ENCODE results near the gene ASTN2. TPM values are rescaled to one million over a fixed set of nuclear protein-coding genes. Genes with fewer than 3 reads are reported as not detected.

ASTN2 gene
- total and polyA plus RNA-seq, 2 donors (not counting 3 experiments of a cell fraction or from before 2014, with no cell fraction given): 1.0 to 1.9 TPM

DNA sequence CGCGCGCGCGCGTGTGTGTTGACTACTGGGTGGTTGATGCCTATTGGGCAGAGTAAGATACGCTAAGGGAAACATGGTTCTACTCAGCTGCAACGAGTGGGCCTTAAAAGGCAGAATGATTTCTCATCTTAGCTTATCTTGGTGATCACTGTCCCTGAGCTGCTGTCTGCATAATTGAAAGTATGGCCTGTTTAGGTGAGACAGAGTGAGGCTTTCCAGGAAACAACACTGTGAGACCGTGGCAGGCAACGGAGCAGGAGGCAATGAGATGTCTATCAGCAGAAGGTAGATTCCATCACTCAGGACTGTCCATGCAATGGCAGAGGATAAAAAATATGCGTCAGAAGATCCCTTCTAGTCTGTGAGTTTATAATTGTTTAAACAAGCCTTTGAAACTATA is 450.6 kb downstream of the ASTN2 start:
- CTCF ChIA-PET: no interaction called here
- no peak overlapping the region for H3K4me2 ChIP-seq (ENCODE audit: insufficient read depth, low read length)
- dilution Hi-C loops (cut with MboI; ENCODE audit: extremely low pct_ligation_motif_present, low sequenced_read_pairs): no loop called here

More for the DNA sequence above, 450.6 kb downstream of the ASTN2 start:
- Histone ChIP-seq H3K4me3 (replicated peaks in 1 of 3; ENCODE audit: insufficient read depth in 1 of 3, low read depth in 1 of 3, low read length in 3 of 3) (no peak overlapping the region), H3K4me1 (ENCODE audit: control insufficient read depth, extremely low read depth, insufficient read depth, low read length) (no peaks in the 10 kb centered on the region), H3K27me3 (ENCODE audit: control insufficient read depth in 2 of 2, insufficient read depth in 2 of 2, low read length in 2 of 2) (no peaks in the 10 kb centered on the region), H4K20me1 (replicated peaks; ENCODE audit: control insufficient read depth, extremely low read depth, insufficient read depth, low read length) (no peaks in the 10 kb centered on the region), H3K9me3 (replicated peaks; ENCODE audit: control insufficient read depth, insufficient read depth, low read length) (peaks cover 11% of the 10 kb centered on the region), H3K27ac (ENCODE audit: insufficient read depth, low read depth, low read length) (no peak overlapping the region), H2AFZ (ENCODE audit: low read depth, low read length) (no peak overlapping the region), H3K36me3 (ENCODE audit: control insufficient read depth in 2 of 2, extremely low read depth in 1 of 2, insufficient read depth in 2 of 2, low read length in 2 of 2) (no peaks in the 10 kb centered on the region), H3K9ac (replicated peaks; ENCODE audit: extremely low read depth, insufficient read depth, low read length) (no peak overlapping the region), H3K79me2 (ENCODE audit: control insufficient read depth, insufficient read depth, low read length) (no peaks in the 10 kb centered on the region), H3K9me1 (replicated peaks; ENCODE audit: control insufficient read depth, extremely low read depth, insufficient read depth, low read length) (no peaks in the 10 kb centered on the region)
- intact Hi-C loops (cut with micrococcal nuclease): no loop called here
- no TSS peak for BruUV-seq (replicated peaks)
- DNase-seq (ENCODE audit: low read depth, low spot score): no peak
- TF ChIP-seq EZH2 (IDR thresholded peaks at IDR 0.05; ENCODE audit: borderline replicate concordance, low read depth, low read length, severe bottlenecking) (no peak), MYC (IDR thresholded peaks at IDR 0.05; ENCODE audit: low read depth, low read length) (no peak), FOS (IDR thresholded peaks at IDR 0.05; ENCODE audit: borderline replicate concordance, insufficient read depth, low read length) (no peak), POLR2A (IDR thresholded peaks at IDR 0.05; ENCODE audit: low read depth, low read length) (no peak), POLR2AphosphoS5 (IDR thresholded peaks at IDR 0.05; ENCODE audit: insufficient read depth, low read depth, low read length) (no peak), GATA2 (IDR thresholded peaks at IDR 0.05; ENCODE audit: insufficient read depth, insufficient read length, low read depth, low read length) (no peak), JUN (IDR thresholded peaks at IDR 0.05; ENCODE audit: borderline replicate concordance, insufficient read depth, insufficient read length, low read depth) (no peak)
- TF ChIP-seq, protein P1, sequence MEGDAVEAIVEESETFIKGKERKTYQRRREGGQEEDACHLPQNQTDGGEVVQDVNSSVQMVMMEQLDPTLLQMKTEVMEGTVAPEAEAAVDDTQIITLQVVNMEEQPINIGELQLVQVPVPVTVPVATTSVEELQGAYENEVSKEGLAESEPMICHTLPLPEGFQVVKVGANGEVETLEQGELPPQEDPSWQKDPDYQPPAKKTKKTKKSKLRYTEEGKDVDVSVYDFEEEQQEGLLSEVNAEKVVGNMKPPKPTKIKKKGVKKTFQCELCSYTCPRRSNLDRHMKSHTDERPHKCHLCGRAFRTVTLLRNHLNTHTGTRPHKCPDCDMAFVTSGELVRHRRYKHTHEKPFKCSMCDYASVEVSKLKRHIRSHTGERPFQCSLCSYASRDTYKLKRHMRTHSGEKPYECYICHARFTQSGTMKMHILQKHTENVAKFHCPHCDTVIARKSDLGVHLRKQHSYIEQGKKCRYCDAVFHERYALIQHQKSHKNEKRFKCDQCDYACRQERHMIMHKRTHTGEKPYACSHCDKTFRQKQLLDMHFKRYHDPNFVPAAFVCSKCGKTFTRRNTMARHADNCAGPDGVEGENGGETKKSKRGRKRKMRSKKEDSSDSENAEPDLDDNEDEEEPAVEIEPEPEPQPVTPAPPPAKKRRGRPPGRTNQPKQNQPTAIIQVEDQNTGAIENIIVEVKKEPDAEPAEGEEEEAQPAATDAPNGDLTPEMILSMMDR (IDR thresholded peaks at IDR 0.05; ENCODE audit: extremely low read depth in 1 of 2, insufficient read depth in 1 of 2, low read depth in 1 of 2, low read length in 2 of 2): no peak
- TF ChIP-seq, protein P2, sequence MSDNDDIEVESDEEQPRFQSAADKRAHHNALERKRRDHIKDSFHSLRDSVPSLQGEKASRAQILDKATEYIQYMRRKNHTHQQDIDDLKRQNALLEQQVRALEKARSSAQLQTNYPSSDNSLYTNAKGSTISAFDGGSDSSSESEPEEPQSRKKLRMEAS (IDR thresholded peaks at IDR 0.05; ENCODE audit: insufficient read depth, insufficient read length): no peak
- FAIRE-seq: no peak
- POLR2A ChIA-PET: no interaction called here

Measured in endothelial cell of umbilical vein (primary cell).